GM21515 (cell line): Measurements from ENCODE around the gene ZNF765.
"Not testable (repeated sequence)": the region's sequence is repeated elsewhere in the genome, so short reads cannot be mapped to it uniquely, and the experiment has no call there.

Experiments
- ATAC-seq: cut with Tn5 transposase; IDR thresholded peaks from one replicate; pipeline ENCODE4 v1.9.1; 2021; ENCODE audit not compliant: unreplicated experiment

Gene ZNF765

GRCh38 chr19:53394974-53395839, at the start of gene ZNF765:
TSS of gene ZNF765 (plus strand) at chr19:53395149. CDS start at chr19:53398016, 2,867 bp downstream.
- ATAC-seq = peak; percentile 77

DNA sequence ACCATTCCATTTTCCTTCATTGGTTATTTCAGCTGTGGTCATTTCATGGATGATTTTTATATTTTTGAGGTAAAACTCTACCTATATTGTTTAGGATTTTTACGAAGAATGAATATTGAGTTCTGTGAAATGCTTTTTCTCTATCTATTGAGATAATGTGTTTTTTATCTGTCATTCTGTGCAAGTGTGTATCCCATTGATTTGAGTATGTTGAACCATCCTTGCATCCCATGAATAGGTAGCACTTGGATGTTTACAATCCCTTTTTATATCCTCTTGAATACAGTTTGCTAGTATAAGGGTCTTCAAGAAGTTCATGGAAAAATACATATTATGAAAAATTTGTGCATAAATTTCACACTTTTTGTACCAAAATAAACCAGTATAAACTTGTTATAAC, 39.2 kb upstream of the ZNF765 start:
- ATAC-seq = no peak

DNA sequence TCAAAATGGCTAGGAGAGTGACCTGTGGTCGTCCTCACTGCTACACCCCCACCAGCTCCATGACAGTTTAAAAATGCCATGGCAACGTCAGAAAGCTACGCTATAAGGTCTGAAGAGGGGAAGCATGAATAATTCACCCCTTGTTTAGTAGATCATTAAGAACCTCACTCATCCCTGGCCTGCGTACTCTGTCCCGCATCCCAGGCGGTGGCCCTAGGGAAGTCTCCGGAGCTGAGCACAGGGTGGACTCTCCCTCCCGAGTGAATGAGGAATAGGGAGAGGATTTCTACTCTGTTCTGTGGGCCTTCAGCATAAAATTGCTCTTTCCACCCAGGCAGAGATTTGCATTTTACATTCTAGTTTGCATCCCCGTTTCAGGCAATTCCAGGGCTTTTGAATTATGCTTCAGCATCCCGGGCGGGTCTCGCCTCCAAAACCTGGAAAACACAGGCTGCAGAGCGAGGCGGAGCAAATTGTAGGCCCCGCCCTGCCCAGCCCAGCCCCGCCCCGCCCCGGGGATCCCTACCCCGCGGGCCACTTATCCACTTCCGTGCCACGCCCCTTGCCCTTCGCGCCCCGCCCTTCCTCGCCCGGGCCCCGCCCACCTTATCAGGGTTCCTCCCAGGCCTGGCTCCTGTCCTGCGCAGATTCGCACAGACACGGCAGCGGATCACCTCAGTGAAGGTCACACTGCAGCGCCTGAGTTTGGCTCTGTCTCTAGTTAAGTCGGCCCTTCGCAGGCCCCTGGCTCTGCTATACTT, 36.9 kb upstream of the ZNF765 start:
- ATAC-seq = no peak

DNA sequence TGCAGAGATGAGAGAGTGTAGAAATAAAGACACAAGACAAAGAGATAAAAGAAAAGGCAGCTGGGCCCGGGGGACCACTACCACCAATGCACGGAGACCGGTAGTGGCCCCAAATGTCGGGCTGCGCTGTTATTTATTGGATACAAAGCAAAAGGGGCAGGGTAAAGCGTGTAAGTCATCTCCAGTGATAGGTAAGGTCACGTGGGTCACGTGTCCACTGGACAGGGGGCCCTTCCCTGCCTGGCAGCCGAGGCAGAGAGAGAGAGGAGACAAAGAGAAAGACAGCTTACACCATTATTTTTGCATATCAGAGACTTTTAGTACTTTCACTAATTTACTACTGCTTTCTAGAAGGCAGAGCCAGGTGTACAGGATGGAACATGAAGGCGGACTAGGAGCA, 34.9 kb upstream of the ZNF765 start:
- not testable (repeated sequence) for ATAC-seq

- ATAC-seq = peak; percentile 96
These were observed 29.6 kb upstream of the ZNF765 start, which contains the start of gene ZNF525 for GRCh38 chr19:53365134-53365898. TSS of gene ZNF525 (plus strand) at chr19:53365705. CDS start at chr19:53372282, 6,577 bp downstream.

- peak; percentile 40 for ATAC-seq
These were observed 29.0 kb upstream of the ZNF765 start for GRCh38 chr19:53365899-53366493.

- no peak for ATAC-seq
These were observed 22.8 kb upstream of the ZNF765 start for GRCh38 chr19:53372196-53372595.

GRCh38 chr19:53374288-53374687, 20.7 kb upstream of the ZNF765 start:
- ATAC-seq = no peak

GRCh38 chr19:53374743-53375142, 20.2 kb upstream of the ZNF765 start:
- no peak for ATAC-seq

DNA sequence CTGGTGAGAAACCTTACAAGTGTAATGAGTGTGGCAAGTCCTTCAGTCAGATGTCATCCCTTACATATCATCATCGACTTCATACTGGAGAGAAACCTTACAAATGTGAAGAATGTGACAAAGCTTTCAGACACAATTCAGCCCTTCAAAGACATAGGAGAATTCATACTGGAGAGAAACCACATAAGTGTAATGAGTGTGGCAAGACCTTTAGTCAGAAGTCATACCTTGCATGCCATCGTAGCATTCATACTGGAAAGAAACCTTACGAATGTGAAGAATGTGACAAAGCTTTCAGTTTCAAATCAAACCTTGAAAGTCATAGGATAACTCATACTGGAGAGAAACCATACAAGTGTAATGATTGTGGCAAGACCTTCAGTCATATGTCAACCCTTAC, 13.6 kb upstream of the ZNF765 start:
- ATAC-seq = no peak

DNA sequence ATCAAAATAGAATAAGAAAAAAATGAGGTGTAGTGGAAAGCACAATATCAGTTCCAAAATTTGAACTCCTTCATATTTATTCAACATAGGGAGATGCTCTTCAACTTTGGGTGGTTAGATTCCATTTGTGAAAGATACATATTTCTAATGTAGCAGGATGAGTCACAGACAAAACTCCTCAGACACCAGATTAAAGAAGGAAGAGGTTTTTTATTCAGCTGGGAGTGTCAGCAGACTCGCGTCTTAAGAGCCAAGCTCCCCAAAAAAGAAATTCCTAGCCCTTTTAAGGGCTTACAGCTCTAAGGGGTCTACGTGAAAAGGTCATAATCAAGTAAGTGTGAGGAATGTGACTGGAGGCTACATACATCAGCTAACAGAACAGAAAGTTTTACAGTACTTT, 6.8 kb upstream of the ZNF765 start:
- no peak for ATAC-seq

DNA sequence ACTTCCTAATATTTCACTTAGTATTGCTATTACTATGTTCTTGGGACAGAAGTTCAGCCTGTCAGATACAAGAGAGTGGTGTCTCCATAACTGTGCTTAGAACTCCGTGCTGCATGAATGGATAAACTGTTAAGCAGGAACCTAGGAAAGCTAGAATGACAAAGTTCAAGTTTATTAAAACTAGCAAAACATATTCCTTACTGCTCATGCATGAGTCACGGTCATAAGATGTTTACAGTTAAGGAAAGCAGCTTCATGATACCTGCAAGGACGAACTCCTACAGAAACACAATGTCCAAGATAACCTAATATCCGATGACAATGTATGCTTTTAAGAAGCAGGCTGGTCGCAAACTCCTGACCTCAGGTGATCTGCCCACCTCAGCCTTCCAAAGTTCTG, 6.0 kb upstream of the ZNF765 start:
- ATAC-seq = no peak

GRCh38 chr19:53389571-53389970, 5.4 kb upstream of the ZNF765 start:
- no peak for ATAC-seq

DNA sequence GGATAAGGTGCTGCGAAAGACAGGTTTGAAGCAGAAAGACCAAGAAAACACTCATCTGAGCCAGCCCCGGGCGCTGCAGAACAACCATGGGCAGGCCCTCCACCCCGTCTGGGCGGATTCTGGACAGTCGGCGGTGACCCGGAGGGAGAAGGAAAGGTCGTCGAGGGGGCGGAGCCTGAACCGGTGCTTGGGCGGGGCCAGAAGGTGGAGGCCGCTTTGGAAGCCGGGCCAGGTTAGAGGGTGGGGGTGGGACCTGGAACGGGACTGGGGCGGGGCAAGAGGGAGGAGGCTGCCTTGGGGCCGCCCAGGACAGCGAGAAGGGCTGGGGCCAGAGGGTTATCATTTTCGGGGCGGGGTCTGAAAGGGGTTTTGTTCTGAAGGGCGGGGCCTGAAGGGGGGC, 5.0 kb upstream of the ZNF765 start:
- no peak for ATAC-seq

DNA sequence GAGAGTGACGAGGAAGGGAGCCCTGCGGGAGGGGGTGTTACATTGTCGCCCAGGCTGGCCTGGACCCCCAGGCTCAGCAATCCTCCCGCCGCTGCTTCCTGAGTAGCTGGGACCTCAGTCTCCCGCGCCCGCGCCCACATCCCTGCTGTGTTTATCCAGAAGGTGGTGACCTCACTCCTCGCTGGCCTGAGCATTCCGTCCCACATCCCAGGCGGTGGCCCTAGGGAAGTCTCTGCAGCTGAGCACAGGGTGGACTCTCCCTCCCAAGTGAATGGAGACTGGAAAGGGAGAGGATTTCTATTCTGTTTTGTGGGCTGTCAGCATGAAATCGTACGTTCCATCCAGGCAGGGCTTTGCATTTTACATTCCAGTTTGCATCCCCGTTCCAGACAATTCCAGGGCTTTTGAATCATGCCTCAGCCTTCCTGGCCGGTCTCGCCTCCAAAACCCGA, 401 bp upstream of the ZNF765 start:
- no peak for ATAC-seq

GRCh38 chr19:53395840-53396524, 1.0 kb downstream of the ZNF765 start:
- not testable (repeated sequence) for ATAC-seq

GRCh38 chr19:53396525-53396868, 1.5 kb downstream of the ZNF765 start:
- ATAC-seq = no peak

- not testable (repeated sequence) for ATAC-seq
These were observed 3.0 kb downstream of the ZNF765 start for GRCh38 chr19:53397918-53398317.

- ATAC-seq = no peak
These were observed 14.7 kb downstream of the ZNF765 start for GRCh38 chr19:53409505-53410204.
